Measurements from ENCODE around the gene KCNH2. TPM values are rescaled to one million over a fixed set of nuclear protein-coding genes. Genes with fewer than 3 reads are reported as not detected.

The KCNH2 gene
- total and polyA plus RNA-seq, 2 of the 8 experiments (the other 6 are each of a cell fraction or from before 2014, with no cell fraction given): 8.0 to 15.0 TPM

- TF ChIP-seq POLR2AphosphoS5 (IDR thresholded peaks at IDR 0.05; ENCODE audit: low read depth, low read length) (no peak), SUZ12 (IDR thresholded peaks at IDR 0.05; ENCODE audit: low read length) (no peak), KDM5A (IDR thresholded peaks at IDR 0.05; ENCODE audit: low read length) (no peak), CHD7 (IDR thresholded peaks at IDR 0.05; ENCODE audit: insufficient replicate concordance, low read length) (no peak), FOSL1 (IDR thresholded peaks at IDR 0.05; ENCODE audit: insufficient read depth, low read depth, low read length) (no peak), CBX8 (IDR thresholded peaks at IDR 0.05; ENCODE audit: borderline replicate concordance, low read depth, low read length) (no peak), KDM1A (IDR thresholded peaks at IDR 0.05; ENCODE audit: borderline replicate concordance, low read length) (no peak)
Measured at GRCh38 chr7:150942001-150942590, 36.0 kb downstream of the KCNH2 start (continued).

Data from H1 (cell line).